NOMO-1 treated with dmso at 0.1 percent for 144 hours (cell line): Measurements from ENCODE around the gene SLC49A3.
"Not testable (repeated sequence)": the region's sequence is repeated elsewhere in the genome, so short reads cannot be mapped to it uniquely, and the experiment has no call there.

ENCODE experiments used
- DNase-seq: peaks from one replicate; lab custom pipeline; 2025; ENCODE audit not compliant: unreplicated experiment; lab: John Stamatoyannopoulos, UW

Gene SLC49A3

DNA sequence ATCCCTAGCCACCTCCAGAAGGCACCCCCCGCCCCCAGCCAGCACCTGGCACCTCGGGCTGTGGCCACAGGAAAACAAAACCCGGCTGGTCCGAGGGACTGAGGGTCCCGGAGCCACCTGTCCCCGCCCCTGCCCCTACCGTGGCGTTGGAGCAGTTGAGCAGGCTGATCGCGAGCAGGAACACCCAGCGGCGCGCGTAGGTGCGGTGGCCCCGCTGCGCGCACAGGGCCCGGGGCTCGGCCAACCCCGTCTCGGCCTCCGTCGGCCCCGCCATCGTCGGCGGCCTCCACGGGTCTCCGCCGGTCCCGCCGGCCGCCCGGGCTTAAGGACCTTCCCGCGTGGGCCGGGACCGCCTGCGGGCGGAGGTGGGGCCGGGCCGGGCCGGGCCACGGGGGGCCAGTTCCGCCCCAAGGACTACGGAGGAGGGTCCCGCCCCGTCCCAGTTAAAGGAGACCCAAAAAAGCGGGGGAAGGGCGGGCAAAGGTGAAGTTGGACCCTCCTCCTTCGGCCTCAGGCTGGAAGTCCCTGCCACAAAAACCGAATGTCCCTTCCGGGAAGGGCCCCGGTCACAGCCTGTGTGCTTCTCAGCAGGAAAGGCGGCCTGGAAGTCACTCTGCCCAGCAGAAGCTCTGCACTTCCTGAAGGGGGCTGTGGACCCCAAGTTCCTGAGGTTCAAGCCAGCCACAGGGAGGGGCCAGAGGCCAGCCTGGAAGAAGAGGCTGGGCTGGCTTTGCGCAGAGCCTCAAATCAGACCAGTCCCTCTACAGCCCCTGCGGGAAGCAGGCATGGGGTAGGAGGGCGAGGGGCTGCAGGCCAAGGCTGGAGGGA lies at the start of gene SLC49A3:
TSS of gene SLC49A3 (minus strand) at position 298 of the 828 bp plus-strand sequence. CDS start at position 274, 24 bp downstream.
- DNase-seq, result peak; percentile 30

DNA sequence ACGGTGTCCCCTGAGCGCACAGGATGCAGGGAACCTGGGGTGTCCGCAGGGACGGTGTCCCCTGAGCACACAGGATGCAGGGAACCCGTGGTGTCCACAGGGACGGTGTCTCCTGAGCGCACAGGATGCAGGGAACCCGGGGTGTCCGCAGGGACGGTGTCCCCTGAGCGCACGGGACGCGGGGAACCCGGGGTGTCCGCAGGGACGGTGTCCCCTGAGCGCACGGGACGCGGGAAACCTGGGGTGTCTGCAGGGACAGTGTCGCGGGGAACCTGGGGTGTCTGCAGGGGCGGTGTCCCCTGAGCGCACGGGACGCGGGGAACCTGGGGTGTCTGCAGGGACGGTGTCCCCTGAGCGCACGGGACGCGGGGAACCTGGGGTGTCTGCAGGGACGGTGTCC lies 47.6 kb upstream of the SLC49A3 start:
- DNase-seq, result not testable (repeated sequence)

DNA sequence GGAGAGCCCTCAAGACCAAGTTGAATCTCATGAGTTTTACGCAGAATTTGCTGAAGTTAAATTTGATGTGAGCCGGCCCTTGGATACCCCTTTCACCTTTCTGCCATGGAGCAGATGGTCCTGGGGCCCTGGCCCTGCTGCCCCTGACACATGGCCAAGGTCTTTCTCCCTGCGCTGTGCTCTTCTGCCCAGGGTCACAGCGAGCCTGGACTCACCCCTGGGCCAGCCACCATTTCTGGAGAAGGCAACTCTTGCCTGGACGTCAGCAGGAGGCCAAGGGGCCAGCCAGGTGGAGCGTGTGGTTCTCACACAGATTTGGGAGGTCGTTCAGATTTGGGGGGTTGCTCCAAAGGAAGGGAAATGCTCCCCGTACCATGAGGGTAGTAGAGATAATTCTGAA lies 46.6 kb upstream of the SLC49A3 start:
- no peak for DNase-seq

DNA sequence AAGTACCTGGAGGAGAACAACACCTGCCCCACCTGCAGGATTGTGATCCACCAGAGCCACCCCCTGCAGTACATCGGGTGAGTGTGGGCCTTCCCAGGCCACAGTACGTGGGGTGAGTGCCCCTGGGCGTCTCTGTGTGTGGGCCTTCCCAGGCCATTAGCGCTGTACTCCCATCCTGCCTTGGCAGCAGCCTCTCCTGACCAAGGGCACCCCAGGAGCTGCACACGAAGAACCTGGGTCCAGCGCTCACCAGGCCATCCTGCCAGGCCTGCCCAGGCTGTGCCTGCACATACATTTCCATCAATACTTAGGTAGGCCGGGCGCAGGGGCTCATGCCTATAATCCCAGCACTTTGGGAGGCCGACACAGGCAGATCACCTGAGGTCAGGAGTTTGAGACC lies 46.0 kb upstream of the SLC49A3 start:
- DNase-seq, result no peak

DNA sequence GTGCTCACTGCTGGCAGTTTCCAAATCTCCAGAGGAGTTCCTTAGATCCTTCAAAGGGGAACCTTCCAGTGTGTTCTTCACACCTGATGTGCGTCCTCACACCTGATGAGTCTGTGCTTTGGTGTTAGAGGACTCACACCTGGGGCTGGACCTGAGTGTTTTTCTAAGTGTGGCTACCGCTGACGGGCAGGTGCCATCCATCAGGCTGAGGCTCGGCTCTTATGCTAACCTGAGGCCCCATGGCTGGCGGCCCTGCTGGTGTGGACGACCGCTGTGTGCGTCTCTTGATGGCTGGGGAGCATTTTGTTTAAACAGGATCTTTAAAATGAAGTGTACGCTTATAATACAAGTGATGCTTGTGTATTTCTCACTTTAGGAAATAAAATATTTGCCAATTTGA lies 45.1 kb upstream of the SLC49A3 start:
- no peak for DNase-seq

DNA sequence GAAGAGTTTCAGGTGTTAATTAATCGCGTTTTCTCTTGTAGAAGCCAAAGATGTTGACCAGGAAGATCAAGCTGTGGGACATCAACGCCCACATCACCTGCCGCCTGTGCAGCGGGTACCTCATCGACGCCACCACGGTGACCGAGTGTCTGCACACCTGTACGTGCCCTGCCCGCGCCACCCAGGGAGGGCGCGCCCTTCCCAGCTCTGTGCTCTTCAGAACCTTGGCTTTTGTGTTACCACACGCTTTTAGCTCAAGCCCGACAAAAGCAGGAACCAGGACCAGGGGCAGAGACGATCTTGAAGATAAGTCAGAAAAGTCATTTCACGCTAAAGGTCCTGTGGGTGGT lies 44.7 kb upstream of the SLC49A3 start:
- DNase-seq, result no peak

DNA sequence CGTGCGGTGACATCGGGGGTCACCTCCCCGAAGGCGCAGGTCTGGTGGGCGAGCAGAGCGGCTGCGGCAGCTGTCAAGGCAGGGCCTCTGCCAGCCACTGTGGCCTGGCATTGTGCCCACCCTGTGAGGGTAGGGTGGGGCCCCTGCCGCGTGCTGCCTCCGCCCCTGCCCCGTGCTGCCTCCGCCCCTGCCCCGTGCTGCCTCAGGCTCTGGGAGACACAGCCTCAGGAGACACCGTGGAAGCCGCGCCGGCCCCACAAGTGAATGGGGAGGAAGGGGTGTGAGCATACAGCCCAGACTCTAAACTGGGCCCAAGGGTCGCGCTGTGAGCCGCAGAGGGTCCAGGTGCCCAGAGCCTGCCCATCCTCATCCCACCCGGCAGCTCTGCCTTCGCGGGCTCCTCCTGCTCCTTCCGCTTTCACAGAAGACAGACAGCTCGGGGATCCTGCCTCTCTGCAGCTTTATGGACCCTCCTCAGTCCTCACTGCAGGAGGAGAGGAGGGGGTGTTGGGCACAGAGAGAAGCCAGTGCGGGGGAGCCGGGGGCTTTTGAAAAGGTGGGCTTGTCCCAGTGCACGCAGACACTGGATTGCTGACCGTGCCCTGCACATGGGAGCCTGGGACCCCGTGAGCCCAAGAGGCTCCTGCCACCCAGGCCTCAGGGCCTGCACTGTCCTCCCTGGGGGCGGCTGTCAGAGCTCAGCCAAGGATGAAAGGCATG lies 44.1 kb upstream of the SLC49A3 start:
- no peak for DNase-seq

DNA sequence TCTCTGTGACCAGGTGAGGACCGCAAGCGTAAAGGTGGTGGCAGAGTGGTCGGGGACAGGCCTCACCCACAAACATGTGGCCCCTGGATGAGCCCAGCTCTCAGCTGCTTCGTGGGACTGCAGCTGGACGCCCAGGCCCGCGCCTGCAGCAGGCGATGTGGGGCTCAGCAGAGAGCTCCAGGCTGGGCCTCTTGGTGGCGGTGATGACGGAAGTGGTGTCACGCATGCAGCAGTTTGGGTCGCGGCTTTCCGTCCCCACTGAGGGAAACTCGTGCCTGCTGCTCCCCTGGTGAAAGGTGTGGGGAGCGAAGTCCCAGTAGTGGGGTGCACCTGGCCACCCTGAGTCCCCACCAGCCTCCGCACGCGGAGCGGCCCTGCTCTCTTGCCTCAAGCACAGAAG lies 43.5 kb upstream of the SLC49A3 start:
- DNase-seq, result no peak

DNA sequence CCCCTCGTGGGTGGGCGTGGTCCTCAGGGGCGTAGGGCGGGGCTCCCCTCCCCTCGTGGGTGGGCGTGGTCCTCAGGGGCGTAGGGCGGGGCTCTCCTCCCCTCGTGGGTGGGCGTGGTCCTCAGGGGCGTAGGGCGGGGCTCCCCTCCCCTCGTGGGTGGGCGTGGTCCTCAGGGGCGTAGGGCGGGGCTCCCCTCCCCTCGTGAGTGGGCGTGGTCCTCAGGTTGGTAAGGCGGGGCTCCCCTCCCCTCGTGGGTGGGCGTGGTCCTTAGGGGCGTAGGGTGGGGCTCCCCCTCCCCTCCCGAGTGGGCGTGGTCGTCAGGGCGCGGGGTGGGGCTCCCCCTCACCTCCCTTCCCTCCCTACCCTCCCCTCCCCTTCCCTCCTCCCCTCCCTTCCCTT lies 43.0 kb upstream of the SLC49A3 start:
- not testable (repeated sequence) for DNase-seq

DNA sequence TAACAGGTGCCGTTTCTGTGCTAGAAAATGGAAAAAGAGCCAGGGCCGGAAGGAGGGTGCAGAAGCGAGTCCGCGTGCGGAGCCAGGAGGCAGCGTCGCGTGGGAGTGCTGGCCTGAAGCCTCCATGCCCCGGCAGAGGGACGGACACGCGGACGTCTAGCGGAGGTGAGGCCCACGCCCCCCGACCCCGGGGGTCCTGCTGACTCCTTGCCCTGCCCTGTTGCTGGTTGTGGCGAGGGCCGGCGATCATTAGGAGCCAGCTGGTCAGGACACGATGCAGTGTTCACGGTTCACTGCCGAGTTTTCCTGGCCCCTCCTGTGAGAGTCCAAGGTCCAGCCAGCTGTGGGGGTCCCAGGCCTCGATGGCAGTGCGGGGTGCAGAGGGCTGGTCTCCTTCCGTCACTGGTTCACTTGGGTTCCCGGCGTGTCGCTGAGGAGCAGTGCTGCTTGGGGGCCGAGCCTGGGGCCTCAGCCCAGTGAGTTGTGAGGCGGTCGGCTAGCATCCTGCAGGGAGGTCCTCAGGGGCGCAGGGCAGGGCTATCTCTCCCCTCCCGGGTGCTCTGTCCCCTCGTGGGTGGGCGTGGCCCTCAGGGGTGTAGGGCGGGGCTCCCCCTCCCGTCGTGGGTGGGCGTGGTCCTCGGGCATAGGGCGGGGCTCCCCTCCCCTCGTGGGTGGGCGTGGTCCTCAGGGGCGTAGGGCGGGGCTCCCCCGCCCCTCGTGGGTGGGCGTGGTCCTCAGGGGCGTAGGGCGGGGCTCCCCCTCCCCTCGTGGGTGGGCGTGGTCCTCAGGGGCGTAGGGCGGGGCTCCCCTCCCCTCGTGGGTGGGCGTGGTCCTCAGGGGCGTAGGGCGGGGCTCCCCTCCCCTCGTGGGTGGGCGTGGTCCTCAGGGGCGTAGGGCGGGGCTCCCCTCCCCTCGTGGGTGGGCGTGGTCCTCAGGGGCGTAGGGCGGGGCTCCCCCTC lies 42.3 kb upstream of the SLC49A3 start:
- DNase-seq, result not testable (repeated sequence)

DNA sequence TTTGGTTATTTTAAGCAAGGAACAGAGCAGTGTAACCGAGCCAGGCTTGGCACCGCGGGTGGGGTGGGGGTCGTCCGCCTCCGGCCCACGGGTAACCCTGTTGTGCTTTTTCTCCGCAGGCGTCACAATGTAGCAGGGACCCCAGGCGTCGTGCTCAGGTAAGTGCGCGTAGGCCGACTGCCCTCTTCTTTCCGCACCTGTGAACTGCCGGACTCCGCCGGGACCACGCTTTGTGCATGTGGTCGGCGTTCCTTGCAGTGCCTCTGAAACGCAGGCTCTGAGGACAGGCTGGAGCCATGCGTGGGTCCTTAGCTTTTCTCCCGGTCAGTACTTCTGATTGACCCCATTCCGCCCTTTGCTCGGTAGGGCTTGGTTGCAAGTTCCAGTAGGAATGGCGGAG lies 41.6 kb upstream of the SLC49A3 start:
- no peak for DNase-seq

DNA sequence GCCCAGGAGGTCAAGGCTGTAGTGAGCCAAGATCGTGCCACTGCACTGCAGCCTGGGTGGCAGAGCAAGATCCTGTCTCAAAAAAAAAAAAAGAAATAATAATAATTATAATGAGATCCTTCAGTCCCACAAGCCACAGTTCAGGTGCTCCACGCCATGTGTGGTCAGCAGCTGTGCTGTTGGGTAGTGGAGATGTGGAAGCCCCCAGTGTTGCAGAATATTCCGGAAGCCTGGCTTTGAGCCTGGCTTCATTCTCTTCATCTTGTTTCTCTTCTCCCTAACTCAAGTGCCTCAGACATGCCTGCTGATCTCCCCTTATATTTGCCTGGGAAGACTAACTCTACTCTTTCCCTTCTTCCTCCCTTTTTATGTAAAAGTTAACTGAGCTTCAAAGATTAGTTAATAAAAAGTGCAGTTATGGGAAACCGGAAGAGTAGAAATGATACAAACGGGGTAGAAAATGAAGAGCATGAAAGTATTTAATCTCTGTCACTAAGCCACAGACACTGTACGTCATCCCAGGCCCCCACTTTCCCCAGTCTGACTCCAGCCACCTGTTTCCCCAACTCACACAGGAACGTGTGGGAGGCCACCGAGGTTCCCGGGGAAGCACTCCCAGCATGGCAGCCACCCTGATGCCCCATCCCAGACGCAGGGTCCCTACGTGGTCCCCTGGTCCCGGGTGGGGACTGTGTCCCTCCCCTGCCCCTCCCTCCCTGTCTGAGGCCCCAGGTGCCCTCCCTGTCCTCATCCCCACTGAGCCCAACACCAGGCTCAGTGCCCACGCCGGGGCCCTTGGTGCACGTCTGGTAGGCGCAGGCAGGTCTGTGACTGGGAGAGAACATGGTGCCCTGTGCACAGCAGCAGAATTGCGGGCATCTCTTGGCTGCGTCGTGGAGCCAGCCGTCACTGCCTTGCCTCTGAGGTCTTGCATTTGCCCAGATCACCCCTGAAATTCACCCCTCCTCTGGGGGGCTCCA lies 40.7 kb upstream of the SLC49A3 start:
- DNase-seq, result no peak

DNA sequence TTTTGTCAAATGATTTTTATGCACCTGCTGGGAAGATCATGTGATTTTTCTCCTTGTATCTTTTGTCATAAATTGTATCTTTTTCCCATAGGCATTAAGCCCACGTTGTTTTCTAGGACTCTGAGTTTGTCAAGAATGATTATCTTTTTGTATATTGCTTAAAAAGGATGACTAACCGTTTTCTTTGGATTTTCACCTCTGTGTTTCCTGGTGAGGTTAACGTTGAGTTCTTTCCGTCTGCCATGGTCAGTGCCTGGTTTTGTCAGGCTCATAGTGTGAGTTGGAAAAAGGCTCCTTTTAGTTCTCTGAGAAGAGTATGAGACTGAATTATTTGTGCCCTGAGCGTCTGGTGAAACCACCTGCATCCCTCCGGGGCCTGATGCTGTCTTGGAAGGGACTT lies 38.6 kb upstream of the SLC49A3 start:
- no peak for DNase-seq

DNA sequence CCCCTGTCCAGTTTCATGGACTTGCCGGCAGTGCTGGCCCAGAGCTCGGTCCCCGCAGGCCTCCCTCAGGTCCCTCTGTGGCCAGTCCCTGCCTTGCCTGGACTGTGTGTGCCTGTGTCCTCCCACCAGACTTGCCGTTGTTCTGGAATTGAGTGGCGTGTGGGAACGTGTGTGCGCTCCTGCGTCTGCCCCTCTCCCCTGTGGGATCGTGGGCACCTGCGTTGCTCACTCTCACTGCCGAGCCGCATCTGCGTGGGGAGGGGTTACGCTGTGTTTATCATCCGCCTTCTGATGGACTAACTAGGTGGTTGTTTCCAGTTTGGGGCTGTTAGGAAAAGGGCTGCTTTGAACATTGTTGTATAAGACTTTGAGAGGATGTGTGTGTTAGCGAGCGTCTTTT lies 37.9 kb upstream of the SLC49A3 start:
- no peak for DNase-seq

DNA sequence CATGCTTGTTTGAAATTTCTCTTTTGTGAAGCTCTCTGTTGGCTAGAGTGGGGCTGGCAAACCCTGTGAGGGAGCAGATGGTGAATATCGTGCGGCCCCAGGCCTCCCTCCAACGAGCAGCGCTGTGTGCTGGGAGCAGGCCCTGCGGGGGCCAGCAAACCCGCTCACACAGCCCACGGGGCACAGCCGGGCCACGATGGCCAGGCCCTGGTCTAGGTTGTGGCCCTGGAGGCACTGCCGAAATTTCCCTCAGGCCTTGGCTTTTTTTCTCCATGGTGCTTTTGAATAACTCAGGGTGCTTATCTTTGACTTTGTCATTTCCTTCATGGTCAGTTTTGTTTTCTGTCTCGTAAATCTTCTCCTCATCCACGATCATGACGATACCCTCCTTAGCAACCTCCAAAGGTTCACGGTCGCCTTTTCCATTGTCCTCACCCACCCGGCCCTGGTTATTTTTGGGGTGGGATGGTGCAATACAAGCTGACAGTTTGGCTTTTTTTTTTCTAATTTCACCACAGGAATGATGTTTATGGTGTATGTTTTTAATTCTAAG lies 37.4 kb upstream of the SLC49A3 start:
- DNase-seq, result no peak

DNA sequence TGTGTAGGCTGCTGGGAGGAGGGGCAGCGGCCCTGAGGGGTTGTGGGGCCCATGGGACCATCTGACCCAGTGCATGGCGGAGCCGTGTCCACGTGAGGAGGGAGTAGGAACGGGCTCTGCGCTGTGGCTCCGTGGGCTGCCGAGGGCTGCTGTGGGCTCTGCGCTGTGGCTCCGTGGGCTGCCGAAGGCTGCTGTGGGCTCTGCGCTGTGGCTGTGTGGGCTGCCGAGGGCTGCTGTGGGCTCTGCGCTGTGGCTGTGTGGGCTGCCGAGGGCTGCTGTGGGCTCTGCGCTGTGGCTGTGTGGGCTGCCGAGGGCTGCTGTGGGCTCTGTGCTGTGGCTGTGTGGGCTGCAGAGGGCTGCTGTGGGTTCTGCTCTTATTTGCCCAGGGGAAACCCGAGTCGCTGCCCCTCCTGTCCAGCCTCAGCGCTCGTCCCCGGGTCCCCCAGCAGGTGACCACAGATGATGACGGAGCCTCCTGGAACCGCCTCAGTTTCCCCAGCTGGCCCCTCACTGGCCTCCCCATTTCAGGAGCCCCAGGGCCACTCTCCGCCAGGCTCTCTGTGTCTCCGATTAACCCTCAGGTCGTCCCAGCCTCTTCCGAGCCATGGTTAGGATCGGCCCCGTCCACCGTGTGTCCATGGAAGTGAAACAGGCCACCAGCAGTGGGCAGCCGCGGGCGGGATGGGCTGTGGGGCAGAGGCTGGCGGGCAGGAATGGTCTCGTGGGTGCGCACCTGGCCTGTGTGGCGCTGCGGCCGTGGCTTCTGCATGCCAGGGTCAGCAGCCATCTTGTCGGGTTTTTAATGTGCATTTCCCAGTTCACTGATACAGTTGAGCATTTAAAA lies 36.7 kb upstream of the SLC49A3 start:
- DNase-seq, result no peak

DNA sequence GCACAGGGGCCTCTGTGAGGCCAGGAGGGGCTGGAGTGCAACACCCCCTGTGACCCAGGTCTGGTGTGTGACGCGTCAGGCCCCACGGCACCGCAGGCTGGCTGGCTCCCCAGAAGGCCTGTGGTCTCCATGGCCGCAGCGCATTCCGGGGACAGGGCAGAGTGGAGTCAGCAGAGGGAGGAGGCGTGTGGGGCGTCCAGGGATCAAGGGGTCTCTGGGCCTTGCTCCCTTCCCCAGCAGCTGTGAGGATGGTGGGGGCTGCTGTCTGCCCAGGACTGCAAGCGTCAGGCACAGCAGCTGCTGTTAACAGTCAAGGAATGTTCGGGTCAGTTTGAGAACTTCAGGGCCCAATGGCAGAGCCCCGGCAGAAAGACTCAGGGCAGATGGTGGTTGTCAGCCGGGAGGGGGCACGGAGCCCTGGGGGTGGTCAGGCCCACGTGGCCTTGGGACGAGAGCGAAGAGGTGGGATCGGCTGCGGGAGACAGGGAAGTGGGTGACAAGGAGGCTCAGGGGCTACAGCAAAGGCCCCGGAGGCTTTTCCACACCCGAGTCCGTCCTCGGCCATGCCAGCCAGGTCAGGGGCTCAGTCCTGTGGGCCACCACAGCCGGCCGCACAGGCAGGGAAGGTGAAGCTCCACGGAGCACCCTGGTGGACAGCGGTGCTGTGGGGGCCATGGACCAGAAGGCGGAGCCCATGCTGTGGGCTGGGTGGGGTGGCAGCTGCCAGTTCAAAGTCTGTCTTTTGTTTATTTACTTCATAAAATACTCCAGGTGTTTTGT lies 35.0 kb upstream of the SLC49A3 start:
- no peak for DNase-seq

DNA sequence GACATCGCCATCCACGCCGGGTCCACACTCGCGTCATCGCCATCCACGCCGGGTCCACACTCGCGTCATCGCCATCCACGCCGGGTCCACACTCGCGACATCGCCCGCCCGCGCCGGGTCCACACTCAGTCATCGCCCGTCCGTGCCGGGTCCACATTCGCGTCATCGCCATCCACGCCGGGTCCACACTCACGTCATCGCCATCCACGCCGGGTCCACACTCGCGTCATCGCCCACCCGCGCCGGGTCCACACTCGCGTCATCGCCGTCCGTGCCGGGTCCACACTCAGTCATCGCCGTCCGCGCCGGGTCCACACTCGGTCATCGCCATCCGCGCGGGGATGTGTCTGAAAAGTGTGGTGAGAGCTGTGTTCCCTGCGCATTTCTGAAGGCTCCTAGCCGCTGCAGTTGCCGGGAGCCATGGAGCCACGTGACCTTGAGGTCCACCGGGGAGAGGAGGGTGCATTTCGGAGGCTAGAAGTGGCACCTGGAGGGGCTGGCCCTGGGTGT lies 34.0 kb upstream of the SLC49A3 start:
- DNase-seq, result no peak
